ENCODE measurements around the gene GPR17.
A peak's percentile ranks its signal among the peaks of the same experiment; 100 is the strongest.

GPR17 gene

DNA sequence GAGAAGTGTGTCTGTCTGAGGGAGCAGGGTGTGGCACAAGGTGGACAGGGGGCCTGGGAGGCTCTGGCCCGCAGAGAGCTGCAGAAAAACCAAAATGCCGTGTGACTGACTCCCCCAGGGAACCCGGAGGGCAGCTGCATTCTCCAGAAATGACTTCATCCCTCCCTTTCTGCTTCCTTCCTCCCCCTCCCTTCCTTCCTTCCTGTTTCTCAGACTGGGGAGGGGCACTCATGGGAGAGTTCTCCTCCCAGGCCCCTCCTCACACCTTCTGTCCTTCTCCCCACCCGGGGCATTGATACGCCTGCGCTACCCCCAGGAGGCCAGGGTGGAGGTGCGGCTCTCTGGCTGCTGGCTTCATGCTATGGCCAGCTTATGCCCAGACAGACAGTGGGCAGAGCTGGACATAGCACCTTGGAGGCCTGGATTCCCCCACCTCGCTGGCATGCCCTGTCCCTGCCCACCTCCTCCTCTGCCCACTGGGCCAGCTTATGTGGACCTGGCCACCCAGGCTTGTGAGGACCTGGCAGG is 8.2 kb upstream of the GPR17 start:
- DNase-seq (ENCODE audit: low spot score in 2 of 2) = no peak

DNA sequence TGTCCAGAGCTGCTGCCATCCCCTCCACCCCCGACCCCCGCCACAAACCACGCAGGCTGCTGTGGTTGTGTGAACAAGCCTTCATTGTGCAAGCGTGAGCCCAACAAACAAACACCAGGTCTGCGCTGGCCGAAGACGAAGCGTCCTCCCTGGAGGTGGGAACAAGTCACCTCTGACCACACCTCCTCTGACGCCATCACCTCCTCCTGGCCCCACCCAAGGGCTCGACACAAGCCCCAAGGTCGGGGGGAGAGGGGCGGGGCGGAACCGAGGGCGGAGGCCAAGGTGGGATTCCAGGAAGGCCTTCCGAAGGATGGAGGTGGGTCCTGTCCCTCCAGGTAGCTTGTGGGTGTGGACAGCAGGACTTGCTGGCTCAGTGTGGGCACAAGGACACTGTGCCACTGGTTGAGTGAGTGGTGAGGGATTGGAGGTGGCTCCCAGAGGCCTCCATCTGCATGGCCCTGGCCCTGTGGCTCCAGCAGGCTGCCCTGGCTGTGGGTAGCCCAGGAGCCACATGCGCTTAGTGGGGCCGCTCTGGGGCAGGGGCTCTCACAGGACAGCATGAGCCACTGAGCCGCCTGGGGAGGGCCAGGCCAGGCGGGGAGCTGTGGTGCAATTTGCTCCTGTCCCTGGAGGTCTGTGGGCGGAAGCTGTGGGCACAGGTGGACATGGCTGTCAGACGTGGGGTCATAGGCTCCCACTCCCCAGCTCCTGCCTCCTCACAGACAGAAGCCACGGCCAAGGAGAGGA is 7.4 kb upstream of the GPR17 start:
- DNase-seq (ENCODE audit: low spot score in 2 of 2) (no peak), ATAC-seq (ENCODE audit: low read depth) (peak; percentile 21)
- no peaks in the 10 kb centered on the region for H3K9me3 Mint-ChIP-seq
- no peaks in the 10 kb centered on the region for H3K36me3 Mint-ChIP-seq
- no peaks in the 10 kb centered on the region for H3K27me3 Mint-ChIP-seq
- peaks cover 70% of the 10 kb centered on the region for H3K4me1 Mint-ChIP-seq
- H3K27ac Mint-ChIP-seq = peak overlapping the region; percentile 85
- H3K4me3 Mint-ChIP-seq = peak overlapping the region; percentile 32

More for the DNA sequence above, 8.2 kb upstream of the GPR17 start:
- Mint-ChIP-seq H3K4me1 (peaks cover 77% of the 10 kb centered on the region), H3K27ac (peak overlapping the region; percentile 85), H3K27me3 (no peaks in the 10 kb centered on the region), H3K9me3 (no peaks in the 10 kb centered on the region), H3K4me3 (peak overlapping the region; percentile 33), H3K36me3 (no peaks in the 10 kb centered on the region)
- ATAC-seq (ENCODE audit: low read depth) = no peak

DNA sequence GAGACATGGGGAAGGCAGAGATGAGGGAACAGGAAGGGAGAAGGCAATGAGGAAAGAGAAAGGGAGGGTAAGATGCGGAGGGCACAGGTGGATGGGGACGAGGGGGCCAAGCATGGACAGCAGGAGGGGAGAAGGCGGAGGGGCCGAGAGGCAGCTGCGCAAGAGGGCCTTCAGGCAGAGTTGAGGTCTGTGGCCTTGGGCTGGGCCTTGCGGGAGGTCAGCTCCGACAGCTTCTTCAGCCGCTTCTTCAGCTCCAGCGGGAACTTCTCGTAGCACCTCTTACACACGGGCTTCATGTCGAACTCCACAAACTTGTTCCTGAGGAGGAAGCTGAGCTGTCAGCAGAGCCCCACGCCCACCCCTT is 6.9 kb upstream of the GPR17 start:
- ATAC-seq (ENCODE audit: low read depth) = no peak
- no peaks in the 10 kb centered on the region for H3K27me3 Mint-ChIP-seq
- peak overlapping the region; percentile 85 for H3K27ac Mint-ChIP-seq
- no peak for DNase-seq (ENCODE audit: low spot score in 2 of 2)
- H3K36me3 Mint-ChIP-seq = no peaks in the 10 kb centered on the region
- peak overlapping the region; percentile 25 for H3K4me3 Mint-ChIP-seq
- peaks cover 65% of the 10 kb centered on the region for H3K4me1 Mint-ChIP-seq
- H3K9me3 Mint-ChIP-seq = no peaks in the 10 kb centered on the region

DNA sequence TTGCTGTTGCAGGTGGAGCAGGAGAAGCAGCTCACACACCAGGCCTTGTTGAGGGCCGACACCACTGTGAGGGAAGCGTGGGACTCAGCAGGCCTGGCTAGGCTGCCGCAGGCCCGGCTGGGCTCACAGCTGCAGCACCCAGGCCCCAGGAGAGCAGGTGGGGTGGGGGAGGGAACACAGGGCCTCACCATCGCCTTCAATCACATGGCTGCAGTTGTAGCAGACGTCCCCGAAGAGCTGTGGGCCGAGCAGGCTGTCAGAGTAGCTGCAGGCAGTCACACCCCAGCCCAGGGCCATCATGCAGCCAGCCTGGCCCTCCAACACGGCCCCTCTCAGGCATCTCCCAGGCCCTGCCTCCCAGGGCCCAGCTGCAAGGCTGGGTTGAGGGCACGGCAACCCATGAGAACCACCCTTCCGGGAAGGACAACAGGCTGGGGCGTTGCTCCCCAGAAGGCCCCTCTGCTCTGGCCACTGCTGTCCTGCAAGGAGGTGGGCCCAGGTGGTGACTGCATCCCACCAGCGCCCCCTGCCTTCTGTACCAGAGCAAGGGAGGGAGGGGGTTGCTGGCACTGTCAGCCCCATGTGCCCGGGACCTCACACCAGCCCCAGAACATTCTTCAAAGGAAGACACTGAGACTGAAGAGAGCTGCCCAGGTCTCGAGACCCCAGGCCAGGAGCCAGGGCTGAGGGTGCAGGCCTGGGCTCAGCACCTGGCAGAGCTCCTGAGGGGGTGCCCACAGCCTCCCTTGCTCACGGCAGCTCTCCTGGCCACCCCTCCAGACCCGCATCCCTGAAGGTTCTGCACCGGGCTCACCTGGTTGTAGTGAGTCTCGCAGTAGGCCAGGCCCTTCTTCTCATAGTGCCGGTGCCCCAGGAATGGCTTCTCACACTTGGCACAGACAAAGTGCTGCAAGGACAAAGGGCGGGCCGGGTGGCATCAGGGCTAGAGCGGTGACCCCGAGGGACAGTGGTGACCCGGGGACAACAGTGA is 5.6 kb upstream of the GPR17 start:
- Mint-ChIP-seq H3K27ac (peak overlapping the region; percentile 68), H3K4me1 (peaks cover 52% of the 10 kb centered on the region), H3K27me3 (no peaks in the 10 kb centered on the region), H3K9me3 (no peaks in the 10 kb centered on the region), H3K36me3 (no peaks in the 10 kb centered on the region), H3K4me3 (peak overlapping the region; percentile 24)
- DNase-seq (ENCODE audit: low spot score in 2 of 2) (peak; percentile 53 to 64), ATAC-seq (ENCODE audit: low read depth) (peak; percentile 87)

DNA sequence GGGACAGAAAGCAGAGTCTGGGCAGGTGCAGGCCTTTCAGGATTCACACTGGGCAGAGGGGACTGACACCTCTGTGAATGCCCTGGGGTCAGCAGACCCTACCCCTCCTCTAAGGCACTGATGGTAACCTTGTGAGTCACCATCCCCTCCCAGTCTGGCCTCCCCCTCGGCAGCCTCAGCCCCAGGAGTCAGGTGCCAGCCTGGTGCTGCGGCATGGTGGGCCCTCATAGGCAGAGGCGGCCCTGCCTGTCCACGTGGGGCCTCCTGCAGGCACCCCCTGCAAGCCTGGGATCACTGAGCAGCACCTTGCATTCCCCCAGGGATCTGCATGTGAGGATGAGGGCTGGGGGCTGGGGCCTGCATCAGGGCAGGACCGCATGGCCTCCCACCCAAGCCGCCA is 4.8 kb upstream of the GPR17 start:
- H3K27me3 Mint-ChIP-seq = no peaks in the 10 kb centered on the region
- H3K27ac Mint-ChIP-seq = peak overlapping the region; percentile 24
- H3K4me3 Mint-ChIP-seq = no peak overlapping the region
- no peaks in the 10 kb centered on the region for H3K9me3 Mint-ChIP-seq
- H3K36me3 Mint-ChIP-seq = no peaks in the 10 kb centered on the region
- ATAC-seq (ENCODE audit: low read depth) (no peak), DNase-seq (ENCODE audit: low spot score in 2 of 2) (no peak)
- peaks cover 45% of the 10 kb centered on the region for H3K4me1 Mint-ChIP-seq

DNA sequence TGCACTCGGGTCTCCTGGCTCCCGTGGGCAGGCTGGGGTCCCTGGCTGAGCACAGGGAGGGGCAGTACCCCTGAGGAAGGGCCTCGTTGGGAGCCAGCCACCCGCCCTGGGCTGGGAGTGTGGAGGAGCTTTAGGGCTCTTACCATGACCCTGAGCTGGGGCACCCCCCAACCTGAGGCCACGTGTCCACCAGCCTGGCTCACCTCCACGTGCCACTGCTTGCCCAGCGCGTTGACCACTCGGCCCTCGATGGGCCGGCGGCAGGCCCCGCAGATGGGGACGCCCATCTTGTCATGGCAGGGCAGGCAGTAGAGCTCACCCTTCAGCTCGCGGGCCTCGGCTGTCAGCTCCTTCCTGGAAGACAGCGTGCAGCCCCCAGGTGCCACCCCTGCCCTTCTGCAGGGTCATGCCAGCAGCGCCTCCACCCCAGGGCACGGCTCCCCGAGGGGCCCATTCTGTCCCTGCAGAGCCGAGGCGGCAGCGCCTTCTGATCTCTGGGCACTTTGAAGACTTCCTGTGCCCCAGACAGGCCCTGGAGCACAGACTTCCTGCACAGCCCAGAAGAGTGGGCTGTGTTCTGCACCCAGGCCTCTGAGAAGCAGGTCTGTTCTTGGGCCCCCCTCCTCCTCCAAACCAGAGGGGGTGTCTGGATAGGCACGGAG is 4.0 kb upstream of the GPR17 start:
- no peaks in the 10 kb centered on the region for H3K27me3 Mint-ChIP-seq
- no peaks in the 10 kb centered on the region for H3K9me3 Mint-ChIP-seq
- H3K36me3 Mint-ChIP-seq = no peaks in the 10 kb centered on the region
- no peak overlapping the region for H3K4me3 Mint-ChIP-seq
- DNase-seq (ENCODE audit: low spot score in 2 of 2) = no peak
- peaks cover 40% of the 10 kb centered on the region for H3K4me1 Mint-ChIP-seq
- no peak for ATAC-seq (ENCODE audit: low read depth)
- H3K27ac Mint-ChIP-seq = peak overlapping the region; percentile 67

DNA sequence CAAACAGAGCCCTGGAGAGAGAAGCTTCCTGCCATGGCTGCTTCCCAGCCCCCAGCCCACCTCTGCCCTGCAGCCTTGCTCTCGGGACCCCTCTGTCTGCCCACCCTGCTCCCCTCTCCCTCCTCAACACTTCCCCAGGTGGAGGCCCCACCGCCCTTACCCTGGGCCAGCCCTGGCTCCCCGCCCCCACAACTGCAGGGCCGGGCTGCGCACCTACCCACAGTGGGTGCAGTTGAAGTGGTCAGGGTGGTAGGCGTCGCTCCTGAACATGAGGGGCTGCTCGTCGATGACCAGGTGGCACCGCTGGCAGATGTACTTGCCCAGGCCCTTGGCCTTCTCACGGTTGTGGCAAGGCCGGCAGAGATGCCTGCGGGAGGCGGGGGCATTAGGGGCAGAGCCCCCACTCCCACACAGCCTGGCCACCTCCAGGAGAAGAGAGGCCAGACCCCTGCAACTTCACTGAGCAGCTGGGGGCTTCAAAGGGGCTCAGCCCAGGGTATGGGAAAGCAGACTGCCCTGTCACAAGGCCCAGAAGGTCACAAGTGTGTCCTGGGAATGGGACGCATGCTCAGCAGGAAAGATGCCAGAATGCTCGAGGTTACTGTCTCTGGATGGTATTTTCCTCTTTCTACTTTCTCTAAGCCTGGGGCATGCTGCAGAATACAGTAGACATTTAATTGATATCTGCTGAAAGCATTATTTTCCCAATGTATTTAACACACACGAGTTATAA is 3.1 kb upstream of the GPR17 start:
- H3K27me3 Mint-ChIP-seq = no peaks in the 10 kb centered on the region
- no peak for ATAC-seq (ENCODE audit: low read depth)
- H3K9me3 Mint-ChIP-seq = no peaks in the 10 kb centered on the region
- no peaks in the 10 kb centered on the region for H3K36me3 Mint-ChIP-seq
- no peak overlapping the region for H3K4me3 Mint-ChIP-seq
- no peak overlapping the region for H3K27ac Mint-ChIP-seq
- peaks cover 41% of the 10 kb centered on the region for H3K4me1 Mint-ChIP-seq
- no peak for DNase-seq (ENCODE audit: low spot score in 2 of 2)

DNA sequence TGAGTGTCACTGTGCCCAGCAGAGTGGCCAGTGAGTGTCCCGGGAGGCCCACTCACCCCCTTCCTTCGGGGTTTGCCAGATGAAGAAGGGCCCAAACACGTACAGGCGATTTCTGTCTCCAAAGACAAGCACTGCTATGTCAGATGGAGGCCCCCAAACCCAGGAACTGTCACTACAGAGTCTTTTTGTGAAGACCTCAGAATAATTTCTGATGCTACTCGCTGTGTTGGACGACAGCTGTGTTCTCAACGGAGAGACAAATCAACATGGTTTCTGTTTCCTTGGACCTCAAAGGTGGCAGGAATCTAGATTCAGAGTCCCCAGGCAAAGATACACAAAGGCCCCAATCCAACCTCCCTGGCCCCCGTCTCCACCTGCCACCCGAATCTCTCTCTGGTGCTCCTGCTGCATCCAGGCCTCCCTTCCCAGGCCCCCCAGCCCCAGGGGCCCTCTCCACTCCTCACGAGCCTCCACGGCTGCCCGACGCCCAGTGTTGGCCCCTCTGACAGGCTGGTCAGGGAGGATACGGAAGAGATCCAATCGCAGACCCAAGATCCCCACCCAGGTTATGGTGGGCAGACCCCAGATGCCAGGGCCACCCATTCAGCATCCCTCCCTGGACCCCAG is 2.4 kb upstream of the GPR17 start:
- no peaks in the 10 kb centered on the region for H3K27me3 Mint-ChIP-seq
- peaks cover 38% of the 10 kb centered on the region for H3K4me1 Mint-ChIP-seq
- H3K27ac Mint-ChIP-seq = peak overlapping the region; percentile 18
- H3K4me3 Mint-ChIP-seq = no peak overlapping the region
- no peaks in the 10 kb centered on the region for H3K9me3 Mint-ChIP-seq
- ATAC-seq (ENCODE audit: low read depth) (no peak), DNase-seq (ENCODE audit: low spot score in 2 of 2) (no peak)
- no peaks in the 10 kb centered on the region for H3K36me3 Mint-ChIP-seq

DNA sequence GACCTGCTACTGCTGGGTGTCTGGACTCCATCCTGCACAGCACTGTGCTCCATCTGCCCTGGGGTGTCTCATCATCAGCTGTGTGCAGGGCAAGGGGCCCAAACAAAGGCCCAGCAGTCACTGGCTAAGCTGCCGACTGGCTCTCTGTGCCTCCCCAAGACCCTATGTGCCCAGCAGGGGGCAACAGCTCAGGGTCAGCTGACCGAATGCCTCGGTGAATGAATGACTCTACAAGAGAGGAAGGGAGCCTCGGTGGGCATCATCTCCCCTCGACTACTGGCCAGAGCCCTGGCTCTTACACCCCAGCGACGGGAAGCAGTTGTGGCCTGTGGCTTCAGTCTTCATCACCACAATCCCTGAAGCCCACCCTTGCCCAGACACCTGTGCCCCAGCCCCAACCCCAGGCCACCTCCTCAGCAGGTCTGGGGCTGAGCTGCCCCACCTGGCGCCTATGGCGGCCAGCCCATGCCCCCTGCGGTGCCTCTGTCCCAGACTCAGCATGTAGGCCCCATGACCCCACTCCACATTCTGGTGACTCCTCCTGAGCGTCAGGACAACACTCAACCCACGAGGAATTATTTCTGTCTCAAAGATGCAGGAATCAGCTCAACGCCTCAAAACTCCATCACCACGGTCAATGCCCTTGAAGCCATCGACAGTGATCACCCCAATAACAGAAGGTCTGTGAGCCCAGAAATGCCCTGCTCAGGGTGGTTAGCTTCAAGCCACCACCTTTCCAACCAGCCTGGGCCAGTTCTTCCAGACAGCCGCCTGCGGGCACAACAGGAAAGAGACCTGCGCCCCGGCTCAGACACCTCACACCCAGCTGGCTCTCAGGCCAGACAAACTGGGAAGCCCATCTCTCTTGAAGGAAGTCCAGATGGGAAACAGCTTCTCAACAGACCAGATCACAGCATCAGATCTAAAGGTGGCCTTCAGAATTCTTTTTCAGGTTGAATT is 1.6 kb upstream of the GPR17 start:
- no peaks in the 10 kb centered on the region for H3K36me3 Mint-ChIP-seq
- no peaks in the 10 kb centered on the region for H3K27me3 Mint-ChIP-seq
- no peak overlapping the region for H3K4me3 Mint-ChIP-seq
- peak overlapping the region; percentile 18 for H3K27ac Mint-ChIP-seq
- ATAC-seq (ENCODE audit: low read depth) (no peak), DNase-seq (ENCODE audit: low spot score in 2 of 2) (no peak)
- no peaks in the 10 kb centered on the region for H3K9me3 Mint-ChIP-seq
- H3K4me1 Mint-ChIP-seq = peaks cover 38% of the 10 kb centered on the region

DNA sequence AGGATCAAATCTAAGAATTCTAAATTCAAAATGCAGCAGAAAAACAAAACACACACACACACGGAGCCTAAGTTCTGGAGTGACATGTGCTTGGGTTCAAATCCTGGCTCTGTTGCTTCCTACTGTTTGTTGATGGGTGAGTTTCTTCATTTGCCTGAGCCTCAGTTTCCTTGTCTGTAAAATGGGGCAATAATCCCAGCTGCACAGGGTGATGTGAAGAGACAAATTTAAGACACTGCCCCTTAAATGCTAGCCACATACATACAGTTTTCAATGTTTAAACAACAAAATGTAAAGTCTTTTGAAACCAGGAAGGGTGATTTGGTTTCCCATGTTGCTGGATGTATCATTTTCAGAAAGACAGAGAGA is 943 bp upstream of the GPR17 start:
- H3K4me3 Mint-ChIP-seq = no peak overlapping the region
- ATAC-seq (ENCODE audit: low read depth) (no peak), DNase-seq (ENCODE audit: low spot score in 2 of 2) (no peak)
- H3K4me1 Mint-ChIP-seq = peaks cover 38% of the 10 kb centered on the region
- H3K36me3 Mint-ChIP-seq = no peaks in the 10 kb centered on the region
- H3K27ac Mint-ChIP-seq = peak overlapping the region; percentile 11
- H3K27me3 Mint-ChIP-seq = no peaks in the 10 kb centered on the region
- H3K9me3 Mint-ChIP-seq = no peaks in the 10 kb centered on the region

DNA sequence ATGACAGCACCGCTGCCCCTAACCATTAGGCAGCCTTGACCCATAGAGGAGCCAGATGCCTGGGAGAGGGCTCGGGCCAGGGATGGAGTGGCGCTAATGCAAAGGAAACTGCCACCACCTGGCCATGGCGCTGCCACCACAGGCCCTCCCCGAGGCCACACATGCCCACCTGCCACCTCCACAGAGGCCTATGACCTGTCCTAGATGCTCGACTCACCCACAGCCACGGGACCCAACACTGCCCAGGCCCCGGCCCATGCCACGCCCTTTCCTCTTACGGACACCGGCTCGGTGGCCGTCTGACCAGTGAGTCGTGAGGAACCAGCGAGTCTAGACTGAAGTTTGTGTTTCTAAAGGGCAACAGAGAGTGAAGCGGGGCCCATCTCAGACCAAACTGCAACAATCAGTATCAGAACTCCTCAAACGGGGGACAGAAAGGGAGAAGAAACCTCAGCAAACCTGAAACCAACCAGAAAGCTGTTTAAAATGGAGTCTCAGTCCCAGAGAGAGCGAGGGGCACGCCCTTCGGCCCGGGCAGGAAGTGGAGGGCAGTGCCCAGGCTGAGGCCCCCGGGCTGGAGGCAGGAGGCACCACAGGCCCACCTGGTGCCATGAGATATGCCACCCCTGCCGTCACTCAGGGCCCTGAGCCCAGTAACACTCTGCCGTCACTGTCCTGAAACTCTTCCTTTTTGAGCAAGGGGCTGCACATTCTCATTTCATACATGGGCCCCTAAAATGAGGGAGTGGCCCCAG is 711 bp downstream of the GPR17 start:
- no peak overlapping the region for H3K4me3 Mint-ChIP-seq

More for the DNA sequence above, 711 bp downstream of the GPR17 start:
- ATAC-seq (ENCODE audit: low read depth) (no peak), DNase-seq (ENCODE audit: low spot score in 2 of 2) (no peak)
- Mint-ChIP-seq H3K36me3 (no peaks in the 10 kb centered on the region), H3K9me3 (no peaks in the 10 kb centered on the region), H3K27ac (no peak overlapping the region), H3K4me1 (peaks cover 36% of the 10 kb centered on the region), H3K27me3 (no peaks in the 10 kb centered on the region)
